ENCODE data around the gene NACC2. TPM values are rescaled to one million over a fixed set of nuclear protein-coding genes. Genes with fewer than 3 reads are reported as not detected.

NACC2 gene
- polyA plus RNA-seq, 4 donors, result 4.9 to 10.1 (median 8.0) TPM

GRCh38 chr9:136079211-136079915, 15.7 kb downstream of the NACC2 start:
- WGBS, 3 donors, result 48 to 67% (median 58%) methylated on average over 13 to 16 of the region's 16 CpGs
- no peaks in the 10 kb centered on the region for H3K4me1 ChIP-seq (ENCODE audit: control insufficient read depth in 3 of 3, insufficient read depth in 2 of 3, low read depth in 1 of 3, low read length in 2 of 3)
- DNase-seq, result no peak
- no peaks in the 10 kb centered on the region for H3K9me3 ChIP-seq (ENCODE audit: control insufficient read depth in 2 of 2, insufficient read depth in 1 of 2, low read depth in 1 of 2, low read length in 1 of 2)
- no peaks in the 10 kb centered on the region for H3K27me3 ChIP-seq (ENCODE audit: control insufficient read depth in 3 of 3, insufficient read depth in 3 of 3, low read length in 3 of 3)
- no peak overlapping the region for H3K27ac ChIP-seq (ENCODE audit: low read depth in 1 of 3, low read length in 2 of 3)
- H3K36me3 ChIP-seq (ENCODE audit: control insufficient read depth in 3 of 3, insufficient read depth in 2 of 3, low read depth in 1 of 3, low read length in 3 of 3), result peaks cover 0 to 63% (median 0%) of the 10 kb centered on the region in 3 donors
- no peak for FAIRE-seq
- no peak overlapping the region for H3K4me3 ChIP-seq (ENCODE audit: low read depth in 1 of 3, low read length in 3 of 3)

- Histone ChIP-seq H3K9me3 (ENCODE audit: control insufficient read depth in 2 of 2, insufficient read depth in 1 of 2, low read depth in 1 of 2, low read length in 1 of 2) (no peaks in the 10 kb centered on the region), H3K4me1 (ENCODE audit: control insufficient read depth in 3 of 3, insufficient read depth in 2 of 3, low read depth in 1 of 3, low read length in 2 of 3) (no peaks in the 10 kb centered on the region), H3K27ac (ENCODE audit: low read depth in 1 of 3, low read length in 2 of 3) (no peak overlapping the region), H3K4me3 (ENCODE audit: low read depth in 1 of 3, low read length in 3 of 3) (no peak overlapping the region), H3K36me3 (ENCODE audit: control insufficient read depth in 3 of 3, insufficient read depth in 2 of 3, low read depth in 1 of 3, low read length in 3 of 3) (peaks cover 0 to 59% (median 0%) of the 10 kb centered on the region in 3 donors), H3K27me3 (ENCODE audit: control insufficient read depth in 3 of 3, insufficient read depth in 3 of 3, low read length in 3 of 3) (no peaks in the 10 kb centered on the region)
- 85 to 87% (median 87%) methylated on average over 26 to 27 of the region's 27 CpGs for WGBS, 3 donors
- DNase-seq (no peak), FAIRE-seq (no peak)
Observed at GRCh38 chr9:136078498-136079011, 16.5 kb downstream of the NACC2 start.

- no peak for DNase-seq
- no peaks in the 10 kb centered on the region for H3K9me3 ChIP-seq (ENCODE audit: control insufficient read depth in 2 of 2, insufficient read depth in 1 of 2, low read depth in 1 of 2, low read length in 1 of 2)
- no peak overlapping the region for H3K27ac ChIP-seq (ENCODE audit: low read depth in 1 of 3, low read length in 2 of 3)
- H3K27me3 ChIP-seq (ENCODE audit: control insufficient read depth in 3 of 3, insufficient read depth in 3 of 3, low read length in 3 of 3), result no peaks in the 10 kb centered on the region
- no peak overlapping the region for H3K4me3 ChIP-seq (ENCODE audit: low read depth in 1 of 3, low read length in 3 of 3)
- H3K4me1 ChIP-seq (ENCODE audit: control insufficient read depth in 3 of 3, insufficient read depth in 2 of 3, low read depth in 1 of 3, low read length in 2 of 3), result no peaks in the 10 kb centered on the region
- 85 to 86% (median 86%) methylated on average over 12 of the region's 12 CpGs for WGBS, 3 donors
- peaks cover 0 to 55% (median 0%) of the 10 kb centered on the region in 3 donors for H3K36me3 ChIP-seq (ENCODE audit: control insufficient read depth in 3 of 3, insufficient read depth in 2 of 3, low read depth in 1 of 3, low read length in 3 of 3)
- no peak for FAIRE-seq
Observed at GRCh38 chr9:136078024-136078423, 17.1 kb downstream of the NACC2 start.

GRCh38 chr9:136077491-136077890, 17.6 kb downstream of the NACC2 start:
- no peak overlapping the region for H3K4me3 ChIP-seq (ENCODE audit: low read depth in 1 of 3, low read length in 3 of 3)
- no peaks in the 10 kb centered on the region for H3K27me3 ChIP-seq (ENCODE audit: control insufficient read depth in 3 of 3, insufficient read depth in 3 of 3, low read length in 3 of 3)
- DNase-seq (no peak), FAIRE-seq (no peak)
- H3K9me3 ChIP-seq (ENCODE audit: control insufficient read depth in 2 of 2, insufficient read depth in 1 of 2, low read depth in 1 of 2, low read length in 1 of 2), result no peaks in the 10 kb centered on the region
- 77 to 92% (median 85%) methylated on average over 8 of the region's 8 CpGs for WGBS, 3 donors
- H3K27ac ChIP-seq (ENCODE audit: low read depth in 1 of 3, low read length in 2 of 3), result no peak overlapping the region
- peaks cover 0 to 51% (median 0%) of the 10 kb centered on the region in 3 donors for H3K36me3 ChIP-seq (ENCODE audit: control insufficient read depth in 3 of 3, insufficient read depth in 2 of 3, low read depth in 1 of 3, low read length in 3 of 3)
- no peaks in the 10 kb centered on the region for H3K4me1 ChIP-seq (ENCODE audit: control insufficient read depth in 3 of 3, insufficient read depth in 2 of 3, low read depth in 1 of 3, low read length in 2 of 3)

- Histone ChIP-seq H3K4me1 (ENCODE audit: control insufficient read depth in 3 of 3, insufficient read depth in 2 of 3, low read depth in 1 of 3, low read length in 2 of 3) (no peaks in the 10 kb centered on the region), H3K36me3 (ENCODE audit: control insufficient read depth in 3 of 3, insufficient read depth in 2 of 3, low read depth in 1 of 3, low read length in 3 of 3) (peaks cover 0 to 45% (median 0%) of the 10 kb centered on the region in 3 donors), H3K4me3 (ENCODE audit: low read depth in 1 of 3, low read length in 3 of 3) (no peak overlapping the region), H3K9me3 (ENCODE audit: control insufficient read depth in 2 of 2, insufficient read depth in 1 of 2, low read depth in 1 of 2, low read length in 1 of 2) (no peaks in the 10 kb centered on the region), H3K27ac (ENCODE audit: low read depth in 1 of 3, low read length in 2 of 3) (no peak overlapping the region), H3K27me3 (ENCODE audit: control insufficient read depth in 3 of 3, insufficient read depth in 3 of 3, low read length in 3 of 3) (no peaks in the 10 kb centered on the region)
- 74 to 89% (median 77%) methylated on average over 26 of the region's 26 CpGs for WGBS, 3 donors
- DNase-seq, result no peak
- FAIRE-seq, result no peak
Observed at GRCh38 chr9:136075881-136076678, 19.0 kb downstream of the NACC2 start.

GRCh38 chr9:136075134-136075841, 19.8 kb downstream of the NACC2 start:
- no peaks in the 10 kb centered on the region for H3K4me1 ChIP-seq (ENCODE audit: control insufficient read depth in 3 of 3, insufficient read depth in 2 of 3, low read depth in 1 of 3, low read length in 2 of 3)
- 85 to 94% (median 88%) methylated on average over 35 of the region's 35 CpGs for WGBS, 3 donors
- H3K9me3 ChIP-seq (ENCODE audit: control insufficient read depth in 2 of 2, insufficient read depth in 1 of 2, low read depth in 1 of 2, low read length in 1 of 2), result no peaks in the 10 kb centered on the region

GRCh38 chr9:136074706-136075105, 20.4 kb downstream of the NACC2 start:
- Histone ChIP-seq H3K4me1 (ENCODE audit: control insufficient read depth in 3 of 3, insufficient read depth in 2 of 3, low read depth in 1 of 3, low read length in 2 of 3) (no peaks in the 10 kb centered on the region), H3K4me3 (ENCODE audit: low read depth in 1 of 3, low read length in 3 of 3) (no peak overlapping the region), H3K27me3 (ENCODE audit: control insufficient read depth in 3 of 3, insufficient read depth in 3 of 3, low read length in 3 of 3) (no peaks in the 10 kb centered on the region), H3K36me3 (ENCODE audit: control insufficient read depth in 3 of 3, insufficient read depth in 2 of 3, low read depth in 1 of 3, low read length in 3 of 3) (peaks cover 0 to 36% (median 0%) of the 10 kb centered on the region in 3 donors), H3K27ac (ENCODE audit: low read depth in 1 of 3, low read length in 2 of 3) (no peak overlapping the region), H3K9me3 (ENCODE audit: control insufficient read depth in 2 of 2, insufficient read depth in 1 of 2, low read depth in 1 of 2, low read length in 1 of 2) (no peaks in the 10 kb centered on the region)
- no peak for DNase-seq
- WGBS, 3 donors, result 92 to 96% (median 95%) methylated on average over 28 of the region's 28 CpGs
- FAIRE-seq, result no peak

More at GRCh38 chr9:136075134-136075841, 19.8 kb downstream of the NACC2 start:
- Histone ChIP-seq H3K27ac (ENCODE audit: low read depth in 1 of 3, low read length in 2 of 3) (no peak overlapping the region), H3K36me3 (ENCODE audit: control insufficient read depth in 3 of 3, insufficient read depth in 2 of 3, low read depth in 1 of 3, low read length in 3 of 3) (peaks cover 0 to 41% (median 0%) of the 10 kb centered on the region in 3 donors), H3K27me3 (ENCODE audit: control insufficient read depth in 3 of 3, insufficient read depth in 3 of 3, low read length in 3 of 3) (no peaks in the 10 kb centered on the region), H3K4me3 (ENCODE audit: low read depth in 1 of 3, low read length in 3 of 3) (no peak overlapping the region)
- FAIRE-seq (no peak), DNase-seq (no peak)
